OCI-LY3 (cell line): ENCODE measurements around the gene CYBB.

Source experiments
- CTCF ChIP-seq: fragments of 200-600, 300-600 bp; sonication (generic); IDR thresholded peaks from 2 replicates; pipeline ENCODE4 v1.5.1; 2014; ENCODE audit warnings: antibody characterized with exemption, low read length, low read depth
- EZH2phosphoT487 ChIP-seq: fragments of 200-600 bp; shearing (Covaris generic); IDR thresholded peaks from 2 replicates; pipeline ENCODE4 v1.6.1; 2018; ENCODE audit warnings: antibody characterized with exemption, mixed run types, low read depth

- TF ChIP-seq CTCF (no peak), EZH2phosphoT487 (no peak)
Measured at GRCh38 chrX:37776283-37776986, 3.4 kb upstream of the CYBB start.
